ENCODE measurements around the gene PHTF1.

PHTF1 gene

GRCh38 chr1:113787663-113788062, 28.4 kb upstream of the PHTF1 start:
- Histone ChIP-seq H3K4me1 (ENCODE audit: insufficient read depth, low read length, severe bottlenecking) (peaks cover 19% of the 10 kb centered on the region), H3K4me3 (ENCODE audit: low read depth, low read length, poor library complexity, severe bottlenecking) (no peak overlapping the region), H4K20me1 (ENCODE audit: insufficient read depth, low read length) (no peaks in the 10 kb centered on the region), H3K27me3 (ENCODE audit: insufficient read depth, low read length) (no peaks in the 10 kb centered on the region), H3K9ac (ENCODE audit: low read length) (no peak overlapping the region), H3F3A (ENCODE audit: insufficient read depth, low read length) (no peaks in the 10 kb centered on the region), H3K9me3 (ENCODE audit: low read length) (no peaks in the 10 kb centered on the region), H3K79me2 (ENCODE audit: insufficient read depth, low read length) (peaks cover 6% of the 10 kb centered on the region), H3K36me3 (ENCODE audit: insufficient read depth, low read length) (peaks cover 10% of the 10 kb centered on the region), H3K4me2 (ENCODE audit: low read length) (no peak overlapping the region), H2AFZ (ENCODE audit: low read length) (no peak overlapping the region), H3K9me2 (ENCODE audit: low read depth, low read length) (no peaks in the 10 kb centered on the region), H3K27ac (ENCODE audit: low read depth, low read length, poor library complexity, severe bottlenecking) (no peak overlapping the region)
- TF ChIP-seq EZH2 (IDR thresholded peaks at IDR 0.05; ENCODE audit: borderline replicate concordance, low read length): no peak
- TF ChIP-seq, protein P1, sequence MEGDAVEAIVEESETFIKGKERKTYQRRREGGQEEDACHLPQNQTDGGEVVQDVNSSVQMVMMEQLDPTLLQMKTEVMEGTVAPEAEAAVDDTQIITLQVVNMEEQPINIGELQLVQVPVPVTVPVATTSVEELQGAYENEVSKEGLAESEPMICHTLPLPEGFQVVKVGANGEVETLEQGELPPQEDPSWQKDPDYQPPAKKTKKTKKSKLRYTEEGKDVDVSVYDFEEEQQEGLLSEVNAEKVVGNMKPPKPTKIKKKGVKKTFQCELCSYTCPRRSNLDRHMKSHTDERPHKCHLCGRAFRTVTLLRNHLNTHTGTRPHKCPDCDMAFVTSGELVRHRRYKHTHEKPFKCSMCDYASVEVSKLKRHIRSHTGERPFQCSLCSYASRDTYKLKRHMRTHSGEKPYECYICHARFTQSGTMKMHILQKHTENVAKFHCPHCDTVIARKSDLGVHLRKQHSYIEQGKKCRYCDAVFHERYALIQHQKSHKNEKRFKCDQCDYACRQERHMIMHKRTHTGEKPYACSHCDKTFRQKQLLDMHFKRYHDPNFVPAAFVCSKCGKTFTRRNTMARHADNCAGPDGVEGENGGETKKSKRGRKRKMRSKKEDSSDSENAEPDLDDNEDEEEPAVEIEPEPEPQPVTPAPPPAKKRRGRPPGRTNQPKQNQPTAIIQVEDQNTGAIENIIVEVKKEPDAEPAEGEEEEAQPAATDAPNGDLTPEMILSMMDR (IDR thresholded peaks at IDR 0.05; ENCODE audit: low read length): no peak

GRCh38 chr1:113786069-113786468, 26.8 kb upstream of the PHTF1 start:
- Histone ChIP-seq H3F3A (ENCODE audit: insufficient read depth, low read length) (no peaks in the 10 kb centered on the region), H3K79me2 (ENCODE audit: insufficient read depth, low read length) (peaks cover 22% of the 10 kb centered on the region), H4K20me1 (ENCODE audit: insufficient read depth, low read length) (no peaks in the 10 kb centered on the region), H2AFZ (ENCODE audit: low read length) (no peak overlapping the region), H3K4me3 (ENCODE audit: low read depth, low read length, poor library complexity, severe bottlenecking) (no peak overlapping the region), H3K4me2 (ENCODE audit: low read length) (no peak overlapping the region), H3K36me3 (ENCODE audit: insufficient read depth, low read length) (peaks cover 10% of the 10 kb centered on the region), H3K4me1 (ENCODE audit: insufficient read depth, low read length, severe bottlenecking) (peaks cover 27% of the 10 kb centered on the region), H3K27ac (ENCODE audit: low read depth, low read length, poor library complexity, severe bottlenecking) (no peak overlapping the region), H3K9me3 (ENCODE audit: low read length) (no peaks in the 10 kb centered on the region), H3K27me3 (ENCODE audit: insufficient read depth, low read length) (no peaks in the 10 kb centered on the region), H3K9ac (ENCODE audit: low read length) (no peak overlapping the region), H3K9me2 (ENCODE audit: low read depth, low read length) (no peaks in the 10 kb centered on the region)
- TF ChIP-seq, protein P1 (IDR thresholded peaks at IDR 0.05; ENCODE audit: low read length): no peak
- TF ChIP-seq EZH2 (IDR thresholded peaks at IDR 0.05; ENCODE audit: borderline replicate concordance, low read length): no peak

DNA sequence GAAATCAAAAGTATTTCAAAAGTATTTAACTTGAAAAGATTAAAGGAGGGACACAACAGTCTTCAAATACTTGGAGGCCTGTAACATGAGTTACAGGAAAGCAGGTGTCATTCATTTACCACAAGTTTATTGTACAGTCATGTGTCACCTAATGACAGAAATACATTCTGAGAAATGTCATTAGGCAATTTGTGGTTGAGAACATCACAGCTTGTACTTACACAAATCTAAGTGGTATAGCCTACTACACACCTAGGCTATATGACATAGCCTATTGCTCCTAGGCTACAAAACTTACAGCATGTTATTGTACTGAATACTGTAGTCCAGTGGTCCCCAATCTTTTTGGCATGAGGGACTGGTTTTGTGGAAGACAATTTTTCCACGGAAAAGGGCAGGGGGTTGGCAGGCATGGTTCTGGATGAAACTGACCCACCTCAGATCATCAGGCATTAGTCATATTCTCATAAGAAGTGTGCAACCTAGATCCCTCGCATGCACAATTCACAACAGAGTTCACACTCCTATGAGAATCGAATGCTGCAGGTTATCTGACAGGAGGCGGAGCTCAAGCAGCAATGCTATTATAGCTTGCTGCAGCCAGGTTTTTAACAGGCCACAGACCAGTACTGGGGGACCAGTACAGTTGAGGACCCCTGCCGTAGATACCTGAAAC, 25.0 kb upstream of the PHTF1 start:
- Histone ChIP-seq H3K27ac (ENCODE audit: low read depth, low read length, poor library complexity, severe bottlenecking) (peak overlapping the region; percentile 71), H2AFZ (ENCODE audit: low read length) (no peak overlapping the region), H3F3A (ENCODE audit: insufficient read depth, low read length) (no peaks in the 10 kb centered on the region), H3K9ac (ENCODE audit: low read length) (no peak overlapping the region), H3K27me3 (ENCODE audit: insufficient read depth, low read length) (no peaks in the 10 kb centered on the region), H3K79me2 (ENCODE audit: insufficient read depth, low read length) (peaks cover 34% of the 10 kb centered on the region), H3K36me3 (ENCODE audit: insufficient read depth, low read length) (0 out of 2 replicates have a peak, but pooled peaks cover 2% of the 10 kb centered on the region), H3K4me1 (ENCODE audit: insufficient read depth, low read length, severe bottlenecking) (peaks cover 36% of the 10 kb centered on the region), H4K20me1 (ENCODE audit: insufficient read depth, low read length) (no peaks in the 10 kb centered on the region), H3K4me3 (ENCODE audit: low read depth, low read length, poor library complexity, severe bottlenecking) (no peak overlapping the region), H3K9me2 (ENCODE audit: low read depth, low read length) (no peaks in the 10 kb centered on the region), H3K4me2 (ENCODE audit: low read length) (peak overlapping the region; percentile 38; the same call in 1 of the 2 replicates), H3K9me3 (ENCODE audit: low read length) (no peaks in the 10 kb centered on the region)
- TF ChIP-seq, protein P1 (IDR thresholded peaks at IDR 0.05; ENCODE audit: low read length): no peak
- TF ChIP-seq EZH2 (IDR thresholded peaks at IDR 0.05; ENCODE audit: borderline replicate concordance, low read length): no peak

All from OCI-LY1 (cell line).